GM23248 (cell line): ENCODE measurements around the gene NRP1. TPM values are rescaled to one million over a fixed set of nuclear protein-coding genes. Genes with fewer than 3 reads are reported as not detected.

Experiments
- DNase-seq: peaks from one replicate; pipeline ENCODE4 v3.0.0-alpha.2; 2015
- H2AFZ ChIP-seq: fragments of 200-600 bp; sonication (generic); 2 replicates; pipeline ENCODE4 v1.6.1; 2016; ENCODE audit warnings: antibody characterized with exemption
- H3F3A ChIP-seq: fragments of 200-600 bp; sonication (generic); 2 replicates; pipeline ENCODE4 v1.6.1; 2016; ENCODE audit warnings: mild to moderate bottlenecking, antibody characterized with exemption, mixed run types; ENCODE audit not compliant: insufficient read depth
- H3K27ac ChIP-seq: fragments of 200-600 bp; sonication (generic); 2 replicates; pipeline ENCODE4 v1.5.1; 2016; ENCODE audit warnings: mild to moderate bottlenecking
- H3K27me3 ChIP-seq: fragments of 200-600 bp; sonication (generic); replicated peaks from 2 replicates; pipeline ENCODE4 v1.6.1; 2016; ENCODE audit warnings: mild to moderate bottlenecking; ENCODE audit not compliant: insufficient read depth
- H3K36me3 ChIP-seq: fragments of 200-600 bp; sonication (generic); 2 replicates; pipeline ENCODE4 v1.6.1; 2016; ENCODE audit warnings: low read depth, mild to moderate bottlenecking
- H3K4me1 ChIP-seq: fragments of 200-600 bp; sonication (generic); 2 replicates; pipeline ENCODE4 v1.6.1; 2016; ENCODE audit warnings: mild to moderate bottlenecking; ENCODE audit not compliant: insufficient read depth
- H3K4me2 ChIP-seq: fragments of 200-600 bp; sonication (generic); one replicate; pipeline ENCODE4 v1.6.1; 2016; ENCODE audit warnings: mild to moderate bottlenecking; ENCODE audit not compliant: unreplicated experiment
- H3K4me3 ChIP-seq: fragments of 200-600 bp; sonication (generic); 2 replicates; pipeline ENCODE4 v1.5.1; 2016; ENCODE audit warnings: mild to moderate bottlenecking
- H3K79me2 ChIP-seq: fragments of 200-600 bp; sonication (generic); 2 replicates; pipeline ENCODE4 v1.6.1; 2016; ENCODE audit warnings: mild to moderate bottlenecking; ENCODE audit not compliant: insufficient read depth
- H3K9ac ChIP-seq: fragments of 200-600 bp; sonication (generic); 2 replicates; pipeline ENCODE4 v1.6.1; 2016; ENCODE audit warnings: mild to moderate bottlenecking
- H3K9me2 ChIP-seq: fragments of 200-600 bp; sonication (generic); 2 replicates; pipeline ENCODE4 v1.6.1; 2016; ENCODE audit warnings: mixed run types, mild to moderate bottlenecking, moderate library complexity; ENCODE audit not compliant: insufficient read depth
- H3K9me3 ChIP-seq: fragments of 200-600 bp; sonication (generic); one replicate; pipeline ENCODE4 v1.6.1; 2017; ENCODE audit warnings: low read depth
- H4K20me1 ChIP-seq: fragments of 200-600 bp; sonication (generic); 2 replicates; pipeline ENCODE4 v1.6.0; 2016; ENCODE audit not compliant: insufficient read depth
- EZH2 ChIP-seq: fragments of 200-600 bp; sonication (generic); IDR thresholded peaks from 2 replicates; pipeline ENCODE4 v1.6.1; 2018; ENCODE audit warnings: antibody characterized with exemption, mild to moderate bottlenecking; ENCODE audit not compliant: insufficient read depth, poor library complexity, severe bottlenecking
- EZH2phosphoT487 ChIP-seq: fragments of 200-600 bp; sonication (generic); IDR thresholded peaks from 2 replicates; pipeline ENCODE4 v1.6.1; 2018; ENCODE audit warnings: antibody characterized with exemption, moderate library complexity, mild to moderate bottlenecking, low read depth; ENCODE audit not compliant: insufficient read depth
- WGBS, 2 experiments: methylation state at CpG; one replicate each; pipeline ENCODE4 v1.1.6; 2015 to 2017; ENCODE audit warnings: low lambda C conversion rate in 2 of 2, low coverage in 1 of 2; ENCODE audit errors: missing lambda C conversion rate in 2 of 2; 5-methylcytosine and 5-hydroxymethylcytosine counted together
- in situ Hi-C: fragments of 300-500 bp; cut with MboI; formaldehyde crosslinking; loops from 2 replicates; pipeline ENCODE4 v1.15.0; 2020
- polyA plus RNA-seq: library from polyadenylated mRNA; unstranded; fragments of >200 nt; fragmentation: Nextera tagmentation; extraction: Ambion mirVana; gene quantifications from 2 replicates; pipeline ENCODE4 v1.2.1, GENCODE V29; 2016
- total RNA-seq: library from RNA; depleted of rRNA; stranded (reverse); fragments of >200 nt; shearing (Covaris generic); gene quantifications from 2 replicates; pipeline ENCODE4 v1.2.3, GENCODE V29; 2014

Gene NRP1
- total and polyA plus RNA-seq, 2 experiments from 2014 or later: 152 to 175 TPM

DNA sequence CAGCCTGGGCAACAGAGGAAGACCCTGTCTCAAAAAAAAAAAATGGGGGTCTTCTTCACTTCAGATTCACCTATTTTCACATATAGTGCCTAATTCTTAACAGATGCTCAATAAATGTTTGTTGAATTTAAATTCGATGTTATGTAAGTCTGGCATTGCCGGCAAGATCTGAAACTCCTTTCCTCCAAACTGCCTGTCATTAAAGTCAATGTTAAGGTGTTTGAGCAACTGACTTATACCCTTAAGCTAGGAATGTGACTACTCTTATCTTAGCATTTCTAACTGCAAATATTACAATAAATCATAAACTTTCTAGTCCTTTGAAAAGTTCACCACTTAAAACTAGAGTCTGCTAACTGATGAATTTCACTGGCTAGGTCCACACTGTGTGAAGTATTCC is 95.2 kb downstream of the NRP1 start:
- Histone ChIP-seq H3K9ac (peak overlapping the region; percentile 37; the same call in 1 of the 2 replicates), H3K4me1 (peaks cover 79% of the 10 kb centered on the region), H3K9me3 (no peaks in the 10 kb centered on the region), H3F3A (peaks cover 95% of the 10 kb centered on the region), H3K27me3 (no peaks in the 10 kb centered on the region), H2AFZ (no peak overlapping the region), H3K4me3 (no peak overlapping the region), H3K79me2 (peaks cover 54% of the 10 kb centered on the region), H3K27ac (peak overlapping the region; percentile 91), H3K4me2 (no peak overlapping the region), H4K20me1 (no peaks in the 10 kb centered on the region), H3K9me2 (no peaks in the 10 kb centered on the region), H3K36me3 (no peaks in the 10 kb centered on the region)
- in situ Hi-C loops: no loop called here
- TF ChIP-seq EZH2phosphoT487 (no peak), EZH2 (no peak)
- DNase-seq: no peak
- WGBS, 2 experiments: 78 to 85% methylated on average over 2 of the region's 2 CpGs

DNA sequence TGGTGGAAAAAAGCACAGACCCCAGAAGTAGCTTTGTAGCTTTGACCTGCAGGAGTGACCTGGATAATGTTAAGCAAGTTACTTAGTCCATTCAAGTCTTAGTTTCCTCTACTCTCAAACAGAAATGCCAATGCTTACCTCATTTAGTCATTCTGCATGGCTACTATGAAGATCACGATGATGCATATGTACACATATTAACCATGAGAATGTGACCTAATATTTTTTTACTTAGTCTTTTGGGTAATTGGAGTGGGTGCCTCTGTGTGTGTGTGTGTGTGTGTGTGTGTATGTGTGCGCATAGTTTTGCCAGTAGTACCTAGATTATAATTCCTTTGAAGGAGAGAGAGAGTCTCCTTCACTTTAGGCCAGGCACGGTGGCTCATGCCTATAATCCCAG is 95.8 kb downstream of the NRP1 start:
- peak overlapping the region; percentile 91 for H3K27ac ChIP-seq
- H3K4me2 ChIP-seq: peak overlapping the region; percentile 53
- peaks cover 96% of the 10 kb centered on the region for H3F3A ChIP-seq
- no peaks in the 10 kb centered on the region for H3K9me2 ChIP-seq
- H3K36me3 ChIP-seq: no peaks in the 10 kb centered on the region
- H3K4me3 ChIP-seq: peak overlapping the region; percentile 37
- no peaks in the 10 kb centered on the region for H4K20me1 ChIP-seq
- H3K4me1 ChIP-seq: peaks cover 85% of the 10 kb centered on the region
- TF ChIP-seq EZH2: no peak
- TF ChIP-seq EZH2phosphoT487: no peak
- no peak overlapping the region for H2AFZ ChIP-seq
- 39 to 56% methylated on average over 3 of the region's 3 CpGs for WGBS, 2 experiments
- H3K79me2 ChIP-seq: peaks cover 55% of the 10 kb centered on the region
- H3K27me3 ChIP-seq: no peaks in the 10 kb centered on the region
- peak overlapping the region; percentile 65 for H3K9ac ChIP-seq
- in situ Hi-C loops: no loop called here
- DNase-seq: peak; percentile 91
- no peaks in the 10 kb centered on the region for H3K9me3 ChIP-seq

- no peak overlapping the region for H2AFZ ChIP-seq
- H3K27ac ChIP-seq: peak overlapping the region; percentile 91
- no peaks in the 10 kb centered on the region for H3K27me3 ChIP-seq
- H4K20me1 ChIP-seq: no peaks in the 10 kb centered on the region
- 50 to 51% methylated on average over 8 of the region's 8 CpGs for WGBS, 2 experiments
- no peaks in the 10 kb centered on the region for H3K9me3 ChIP-seq
- peaks cover 56% of the 10 kb centered on the region for H3K79me2 ChIP-seq
- no peaks in the 10 kb centered on the region for H3K36me3 ChIP-seq
- H3K9me2 ChIP-seq: no peaks in the 10 kb centered on the region
- peaks cover 95% of the 10 kb centered on the region for H3F3A ChIP-seq
- peak overlapping the region; percentile 37 for H3K4me3 ChIP-seq
- H3K4me2 ChIP-seq: peak overlapping the region; percentile 53
- H3K9ac ChIP-seq: peak overlapping the region; percentile 65
- in situ Hi-C loops: no loop called here
- TF ChIP-seq EZH2 (no peak), EZH2phosphoT487 (no peak)
- DNase-seq: peak; percentile 97
- peaks cover 92% of the 10 kb centered on the region for H3K4me1 ChIP-seq
These were observed 96.5 kb downstream of the NRP1 start for GRCh38 chr10:33237736-33238624.

DNA sequence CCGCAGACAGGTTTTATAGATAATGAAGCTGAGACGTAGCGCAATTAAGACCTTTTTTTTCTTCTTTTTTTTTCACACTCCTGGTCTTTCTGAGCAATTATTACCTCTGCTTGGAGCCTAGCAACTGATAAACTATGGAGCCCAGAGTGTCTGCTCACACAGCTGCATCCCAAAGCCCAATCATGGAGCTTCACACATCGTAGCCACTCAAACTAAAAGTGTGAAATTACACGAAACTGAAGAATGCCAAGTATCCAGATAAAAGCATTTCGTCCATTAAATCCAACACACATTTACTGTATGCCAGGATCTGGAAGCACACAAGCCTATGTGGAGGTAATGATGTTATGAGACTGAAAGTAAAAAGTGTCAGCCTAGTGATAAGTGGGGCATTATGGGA is 97.6 kb downstream of the NRP1 start:
- H3K9ac ChIP-seq: no peak overlapping the region
- H2AFZ ChIP-seq: no peak overlapping the region
- no peak for TF ChIP-seq EZH2
- no peak for TF ChIP-seq EZH2phosphoT487
- H4K20me1 ChIP-seq: no peaks in the 10 kb centered on the region
- H3K4me1 ChIP-seq: peaks cover 91% of the 10 kb centered on the region
- 90 to 92% methylated on average over 6 of the region's 6 CpGs for WGBS, 2 experiments
- no peaks in the 10 kb centered on the region for H3K9me3 ChIP-seq
- H3K9me2 ChIP-seq: no peaks in the 10 kb centered on the region
- H3K4me2 ChIP-seq: no peak overlapping the region
- DNase-seq: no peak
- no peaks in the 10 kb centered on the region for H3K36me3 ChIP-seq
- H3K79me2 ChIP-seq: peaks cover 57% of the 10 kb centered on the region
- peaks cover 96% of the 10 kb centered on the region for H3F3A ChIP-seq
- no peaks in the 10 kb centered on the region for H3K27me3 ChIP-seq
- in situ Hi-C loops: no loop called here
- H3K4me3 ChIP-seq: no peak overlapping the region
- H3K27ac ChIP-seq: peak overlapping the region; percentile 91
